HG02571 (cell line): ENCODE data around the gene ASCC1.

ENCODE experiments used
- ATAC-seq: cut with Tn5 transposase; IDR thresholded peaks from one replicate; pipeline ENCODE4 v1.9.1; 2021; ENCODE audit warnings: mild to moderate bottlenecking, moderate library complexity; ENCODE audit not compliant: unreplicated experiment

The ASCC1 gene

DNA sequence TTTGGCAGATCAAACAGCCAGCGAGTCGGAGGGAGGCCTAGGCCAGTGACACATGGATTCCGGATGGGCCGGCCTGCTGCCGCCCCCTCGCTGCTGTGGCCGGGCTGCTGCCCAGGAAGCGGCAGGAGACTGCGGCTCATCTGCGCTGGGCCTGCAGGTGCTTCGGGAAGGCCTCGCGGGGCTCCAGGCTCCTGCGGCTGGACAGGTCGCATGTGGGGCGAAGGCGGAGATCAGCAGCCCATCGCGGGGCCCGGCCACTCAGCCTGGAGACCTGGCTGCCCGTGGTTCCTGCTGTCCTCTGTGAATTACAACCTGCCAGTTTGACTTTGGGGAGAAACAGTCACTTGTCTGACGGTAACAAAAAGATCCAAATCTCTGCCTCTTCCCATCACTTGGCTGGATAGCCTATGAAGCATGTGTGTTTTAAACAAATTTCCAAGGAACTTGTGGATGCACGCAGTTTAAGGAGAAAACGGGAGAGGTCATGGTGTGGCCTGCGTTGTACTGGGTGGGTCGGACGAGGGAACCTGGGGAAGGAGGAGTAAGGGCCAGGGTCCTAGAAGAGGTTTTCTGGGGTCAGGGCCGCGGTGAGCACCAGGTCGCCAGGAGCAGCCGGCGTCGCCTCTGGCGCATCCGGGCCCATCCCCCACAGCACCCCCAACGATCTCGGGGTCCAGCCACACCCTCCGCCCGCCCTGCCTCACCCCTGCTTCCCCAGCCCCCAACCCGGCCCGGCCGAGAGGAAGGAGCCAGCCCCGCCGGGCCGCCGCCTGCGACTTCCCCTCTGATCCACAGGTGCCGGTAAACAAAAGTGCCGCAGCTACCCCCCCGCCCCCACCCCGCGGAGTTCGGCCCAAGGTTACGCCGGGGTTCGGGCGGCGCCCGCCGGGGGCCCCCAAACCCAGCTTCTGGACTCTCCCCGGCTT is 129.3 kb downstream of the ASCC1 start:
- ATAC-seq, result no peak

DNA sequence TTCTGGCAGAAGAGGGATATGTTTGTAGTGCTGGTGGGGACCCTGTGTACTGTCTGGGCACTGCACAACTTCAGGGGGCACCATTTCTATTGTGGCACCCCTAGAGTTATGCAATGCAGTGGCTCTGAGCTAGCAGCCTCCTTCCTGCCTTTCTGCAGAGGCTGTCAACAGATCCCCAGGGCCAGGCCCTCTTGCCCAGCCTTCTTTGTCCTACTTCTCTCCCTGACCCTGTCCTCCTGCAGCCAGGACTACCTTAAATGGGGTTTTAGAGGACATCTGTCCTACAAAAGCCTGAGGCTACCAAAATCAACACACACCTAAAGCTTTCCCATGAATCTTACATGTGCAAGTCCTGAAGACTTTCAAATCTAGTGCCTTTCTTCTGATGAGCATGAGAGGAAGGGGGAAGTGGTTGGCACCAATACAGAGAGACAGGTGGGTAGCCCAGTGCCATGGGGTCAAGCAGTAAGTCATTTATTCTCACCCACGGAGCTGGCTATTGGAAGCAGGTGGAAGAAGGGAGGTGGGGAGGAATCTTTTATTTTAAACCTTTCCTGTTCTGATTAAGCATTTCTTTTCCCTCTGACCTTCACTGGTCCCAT is 130.1 kb downstream of the ASCC1 start:
- ATAC-seq, result no peak

DNA sequence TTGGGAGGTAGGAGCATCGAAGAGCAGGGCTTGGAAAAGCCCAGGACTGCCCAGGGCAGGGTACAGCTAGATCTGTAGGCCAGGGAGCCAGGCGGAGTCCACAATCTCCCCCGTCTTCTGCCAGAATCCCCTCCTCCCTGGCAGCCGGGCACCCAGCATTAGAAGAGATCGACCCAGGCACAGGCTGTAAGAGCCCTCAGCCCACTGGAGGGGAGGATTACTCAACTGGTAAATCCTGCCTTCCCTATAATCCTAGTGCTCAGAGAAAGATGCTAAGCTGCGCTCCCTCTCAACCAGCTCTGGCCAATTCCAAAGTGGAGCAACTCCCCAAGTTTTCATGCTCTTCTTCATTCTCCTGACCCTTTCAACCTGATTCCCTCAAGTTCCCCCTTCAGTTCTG is 130.9 kb downstream of the ASCC1 start:
- ATAC-seq, result no peak

DNA sequence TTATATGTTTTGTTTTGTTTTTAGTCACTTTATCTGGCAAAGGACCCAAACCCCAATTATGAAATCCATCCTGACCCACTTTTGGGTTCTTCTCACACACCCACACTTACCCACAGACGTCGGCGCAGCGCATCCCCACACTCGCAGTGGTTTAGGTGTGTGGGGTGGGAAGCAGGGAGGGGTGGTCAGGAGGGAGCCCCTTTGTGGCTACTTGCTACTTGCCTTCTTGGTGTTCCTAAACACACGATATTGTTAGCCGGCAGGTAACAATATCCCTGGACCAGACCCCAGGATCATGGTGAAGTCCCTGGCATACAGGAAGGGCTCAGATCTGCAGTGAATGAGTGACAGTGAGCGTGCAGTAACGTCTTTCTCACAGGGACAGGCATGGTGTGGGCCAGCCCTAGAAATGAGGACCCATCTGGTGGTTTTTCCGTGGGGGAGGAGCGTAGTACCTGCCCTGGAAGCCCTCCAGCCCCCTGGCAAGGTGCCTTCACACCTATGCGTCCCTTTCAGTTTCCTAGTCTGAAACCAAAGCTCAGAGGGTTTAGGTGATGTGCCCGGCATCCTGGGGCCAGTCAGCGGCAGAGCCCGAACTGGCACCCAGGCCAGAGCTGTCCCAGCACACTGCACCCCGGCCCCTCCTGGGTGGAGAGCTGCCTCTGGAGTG is 132.2 kb downstream of the ASCC1 start:
- ATAC-seq, result no peak

DNA sequence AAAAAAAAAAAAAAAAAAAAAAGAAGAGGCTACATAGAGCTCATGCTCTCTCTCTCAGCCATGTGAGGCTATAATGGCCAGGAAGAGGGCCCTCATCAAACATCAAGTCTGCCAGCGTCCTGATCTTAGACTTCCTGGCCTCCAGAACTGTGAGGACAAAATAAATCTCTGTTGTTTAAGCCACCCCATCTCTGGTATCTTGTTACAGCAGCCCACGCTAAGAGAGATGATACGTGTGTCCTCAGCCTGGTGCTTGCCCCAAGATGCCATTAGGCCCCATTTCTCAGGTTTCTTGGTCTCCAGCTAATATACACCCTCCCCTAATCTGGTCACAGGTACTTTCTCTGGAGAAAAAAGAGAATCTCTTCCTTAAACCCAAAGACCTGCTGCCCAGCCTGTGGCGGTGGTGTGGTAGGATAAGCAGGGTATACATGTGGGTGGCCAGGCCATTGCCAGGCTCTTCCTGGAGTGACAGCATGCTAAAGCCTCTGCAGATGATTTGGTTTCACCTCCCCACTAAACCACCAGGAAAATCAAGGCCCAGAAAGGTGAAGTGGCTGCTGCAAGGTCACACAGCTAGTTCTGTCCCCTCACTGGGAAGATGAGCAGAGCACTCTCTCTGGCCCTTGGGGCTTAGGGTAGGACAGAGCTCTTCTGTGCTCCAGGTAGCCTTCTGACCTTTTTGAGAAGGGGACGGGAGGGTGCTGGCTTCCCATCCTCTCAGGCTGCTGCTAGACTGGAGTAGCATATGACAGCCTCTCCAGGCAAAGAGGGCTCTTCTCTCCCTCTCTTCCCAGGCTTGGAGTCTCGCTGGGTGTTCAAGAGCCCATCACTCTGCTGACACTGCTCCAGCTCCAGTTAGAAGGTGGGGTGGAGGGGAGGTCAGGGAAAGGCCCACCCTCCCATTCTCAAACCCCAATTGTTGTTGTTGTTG is 133.0 kb downstream of the ASCC1 start:
- ATAC-seq, result no peak

DNA sequence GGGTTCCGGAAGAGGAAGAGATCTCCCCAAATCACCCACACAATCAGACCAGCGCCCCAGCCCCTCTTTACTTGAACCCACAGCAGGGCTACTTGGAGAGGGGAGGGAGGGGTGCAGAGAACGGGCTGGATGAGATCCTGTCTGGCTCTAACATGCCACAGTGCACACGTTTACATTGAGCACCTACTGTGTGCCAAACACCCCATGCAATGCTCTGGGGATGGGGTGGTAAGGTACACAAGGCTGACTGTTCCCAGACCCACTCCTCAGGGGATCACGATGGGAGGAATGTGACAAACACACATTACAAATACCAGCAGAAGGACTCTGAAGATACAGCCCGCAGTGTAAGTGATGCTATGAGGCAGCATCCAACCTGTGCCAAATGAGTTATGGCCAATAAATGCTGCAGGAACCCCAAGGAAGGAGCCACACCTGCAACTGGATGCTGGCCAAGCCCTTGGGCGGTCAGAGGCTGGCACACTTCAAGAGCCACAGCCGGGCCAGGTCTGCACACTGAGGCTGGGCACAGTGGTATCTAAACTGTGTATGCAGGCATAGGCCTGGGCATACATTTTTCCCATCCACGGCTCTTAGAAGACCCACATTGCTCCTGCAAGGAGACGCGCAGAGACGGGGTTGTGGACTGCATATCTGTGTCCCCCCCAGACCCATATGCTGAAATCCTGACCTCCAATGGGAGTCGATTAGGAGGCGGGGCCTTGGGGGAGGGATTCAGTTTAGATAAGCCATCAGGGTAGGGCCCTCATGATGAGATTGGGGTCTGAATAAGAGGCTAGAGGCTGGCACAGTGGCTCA is 134.1 kb downstream of the ASCC1 start:
- ATAC-seq, result no peak

DNA sequence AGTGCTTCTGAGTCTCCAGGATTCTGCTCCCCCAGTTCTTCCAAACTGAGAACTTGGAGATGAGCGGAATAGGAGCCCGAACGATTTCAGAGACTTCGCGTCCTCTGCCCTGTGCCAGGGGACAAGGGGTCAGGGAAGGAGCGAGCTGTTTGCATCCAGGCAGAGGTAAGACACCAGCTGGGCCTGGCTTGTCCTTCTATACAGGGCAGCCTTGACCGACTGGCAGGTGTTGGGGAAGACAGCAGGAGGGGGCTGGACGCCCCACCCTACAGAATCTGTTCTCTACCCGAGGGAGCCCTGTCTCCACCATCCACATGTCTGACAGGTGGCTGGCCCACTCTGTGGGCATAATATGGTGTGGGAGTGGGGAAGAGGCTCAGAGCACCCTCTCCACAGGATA is 134.9 kb downstream of the ASCC1 start:
- ATAC-seq, result no peak

DNA sequence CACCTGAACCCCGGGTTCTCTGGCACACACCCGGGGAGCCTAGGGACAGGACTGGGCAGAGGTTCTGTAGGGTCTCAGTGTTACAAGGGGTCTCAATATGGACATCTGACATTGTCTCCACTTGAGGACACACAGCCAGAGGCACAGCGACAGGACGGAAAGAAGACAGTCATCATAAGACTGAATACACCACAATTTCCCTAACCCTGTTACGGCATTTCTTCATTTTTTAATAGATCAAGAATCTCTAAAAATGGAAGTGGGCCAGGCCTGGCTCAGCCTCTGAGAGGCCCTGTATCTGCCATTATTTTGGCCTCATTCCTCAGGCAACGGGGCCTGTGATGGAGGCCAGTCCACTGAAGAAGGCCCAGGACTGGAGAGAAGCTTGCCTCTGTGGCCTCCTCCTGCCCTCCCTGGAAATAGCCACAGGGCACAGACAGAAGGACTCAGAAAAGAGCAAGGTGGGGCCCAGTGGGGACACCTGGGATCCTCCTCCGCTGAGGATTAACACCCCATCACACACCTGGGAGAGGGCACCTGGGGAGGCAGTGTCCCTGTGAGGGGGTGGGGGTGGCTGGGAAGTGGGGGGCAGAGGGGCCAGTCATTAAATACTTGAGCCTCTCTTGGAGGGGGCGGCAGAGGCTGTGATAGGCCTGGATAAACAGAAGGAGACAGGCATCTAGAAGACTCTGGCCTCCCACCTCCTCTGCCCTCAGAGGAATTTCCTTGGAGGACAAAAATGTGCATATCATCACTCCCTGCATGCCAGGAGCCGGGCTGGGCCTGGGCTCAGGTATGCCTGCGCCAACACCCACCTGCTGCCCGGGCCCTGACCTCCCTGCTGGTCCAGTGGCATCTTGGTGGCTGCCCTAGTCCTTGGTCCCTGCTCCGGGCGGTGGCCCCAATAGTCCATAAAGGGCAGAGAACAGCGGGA is 135.8 kb downstream of the ASCC1 start:
- ATAC-seq, result no peak

DNA sequence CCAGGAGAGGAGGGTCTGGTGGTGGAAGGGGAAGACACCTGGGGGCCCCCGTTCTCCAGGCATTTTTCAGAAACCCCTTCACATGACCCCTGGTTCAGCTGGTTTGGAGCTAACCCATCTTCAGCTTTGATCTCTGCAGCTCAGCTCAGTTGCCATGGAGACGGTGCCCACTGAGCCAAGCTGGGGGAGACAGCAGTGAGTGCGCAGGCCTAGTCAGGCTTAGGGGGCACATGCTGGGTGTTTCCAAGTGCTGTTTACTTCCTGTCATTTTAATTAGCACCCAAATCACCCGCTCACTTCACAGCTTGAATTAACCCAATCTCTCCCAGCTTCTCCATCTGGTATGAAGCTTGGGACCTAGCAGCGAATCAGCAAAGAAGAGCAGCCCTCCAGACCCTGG is 136.7 kb downstream of the ASCC1 start:
- no peak for ATAC-seq

DNA sequence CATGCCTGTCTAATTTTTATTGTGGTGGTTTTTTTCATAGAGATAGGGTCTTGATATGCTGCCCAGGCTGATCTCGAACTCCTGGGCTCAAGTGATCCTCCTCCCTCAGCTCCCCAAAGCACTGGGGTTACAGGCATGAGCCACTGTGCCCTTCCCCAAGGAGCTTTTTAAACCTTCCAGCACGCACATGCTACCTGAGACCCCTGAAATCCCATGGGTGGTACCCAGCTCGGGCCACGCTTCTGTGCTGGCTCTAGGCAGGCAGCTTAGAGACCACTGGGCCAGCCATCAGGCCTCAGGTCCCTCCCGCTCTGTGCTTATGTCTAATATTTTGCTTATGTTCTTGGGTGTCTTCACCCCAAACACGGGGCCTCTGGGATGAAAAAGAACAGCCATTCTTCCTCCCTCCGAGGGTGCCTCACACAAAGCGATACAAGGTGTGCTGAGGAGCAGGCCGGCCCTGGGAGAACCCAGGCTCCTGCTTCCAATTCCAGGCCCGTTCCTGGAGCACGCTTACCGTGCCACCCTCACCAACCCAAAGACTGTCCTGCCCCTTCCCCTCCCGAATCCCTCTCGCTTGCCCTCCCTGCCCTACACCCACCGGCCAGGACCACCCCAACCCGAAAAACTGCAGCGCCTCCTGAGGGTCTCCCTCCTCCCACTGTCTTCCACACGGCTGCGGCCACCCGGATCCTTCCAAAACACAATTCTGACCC is 138.6 kb downstream of the ASCC1 start:
- ATAC-seq, result no peak

DNA sequence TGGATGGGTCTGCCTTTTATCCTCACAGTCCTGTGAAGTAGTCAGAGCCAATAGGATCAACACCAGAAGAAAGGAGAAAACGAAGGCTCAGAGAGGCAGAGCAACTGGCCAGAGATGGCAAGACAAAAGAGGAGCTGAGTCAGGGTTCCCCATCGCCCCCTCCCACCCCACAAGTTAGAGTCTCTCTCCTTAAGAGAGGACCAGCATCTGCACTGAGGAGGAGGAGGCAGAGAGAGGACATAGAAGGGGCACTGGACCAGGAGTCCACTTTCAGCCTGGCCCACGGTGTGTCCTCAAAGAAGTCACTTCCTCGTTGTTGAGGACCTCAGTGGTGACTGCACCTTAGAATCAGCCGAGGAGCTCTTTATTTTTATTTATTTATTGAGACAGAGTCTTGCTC is 139.3 kb downstream of the ASCC1 start:
- no peak for ATAC-seq

DNA sequence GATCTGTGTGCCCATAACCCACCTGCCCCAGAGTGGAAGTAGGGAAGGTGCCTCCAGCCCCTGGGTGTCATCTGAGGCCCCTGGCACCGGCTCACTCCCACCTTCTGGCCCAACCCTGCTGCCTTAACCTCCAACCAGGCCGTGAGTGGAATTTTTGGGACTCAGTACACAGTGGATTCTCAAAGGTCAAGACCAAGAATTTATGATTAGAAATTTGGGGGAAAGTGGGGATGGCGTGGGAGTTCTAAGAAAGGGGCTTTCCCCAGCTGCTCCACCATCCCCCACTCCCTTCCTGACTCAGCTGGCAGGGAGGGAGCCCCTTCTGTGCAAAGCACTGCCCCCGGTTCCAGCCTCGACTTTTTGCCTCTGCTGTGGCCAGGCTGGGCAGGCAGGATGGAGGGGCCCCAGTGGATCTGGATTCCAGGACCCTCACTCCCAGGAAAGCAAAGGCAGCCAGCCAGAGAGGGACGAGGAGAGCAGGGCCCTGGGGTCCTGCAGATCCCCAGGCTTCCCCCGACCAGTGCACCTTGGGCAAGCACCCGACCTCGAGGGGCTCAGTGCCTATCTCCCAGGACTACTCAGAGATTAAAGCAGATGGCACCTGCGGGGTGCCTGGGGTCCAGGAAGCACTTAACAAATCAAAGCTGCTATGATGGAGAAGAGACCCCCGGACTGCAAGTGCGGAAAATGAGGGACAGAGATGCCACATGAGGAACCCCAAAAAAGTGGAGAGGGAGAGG is 140.5 kb downstream of the ASCC1 start:
- no peak for ATAC-seq

DNA sequence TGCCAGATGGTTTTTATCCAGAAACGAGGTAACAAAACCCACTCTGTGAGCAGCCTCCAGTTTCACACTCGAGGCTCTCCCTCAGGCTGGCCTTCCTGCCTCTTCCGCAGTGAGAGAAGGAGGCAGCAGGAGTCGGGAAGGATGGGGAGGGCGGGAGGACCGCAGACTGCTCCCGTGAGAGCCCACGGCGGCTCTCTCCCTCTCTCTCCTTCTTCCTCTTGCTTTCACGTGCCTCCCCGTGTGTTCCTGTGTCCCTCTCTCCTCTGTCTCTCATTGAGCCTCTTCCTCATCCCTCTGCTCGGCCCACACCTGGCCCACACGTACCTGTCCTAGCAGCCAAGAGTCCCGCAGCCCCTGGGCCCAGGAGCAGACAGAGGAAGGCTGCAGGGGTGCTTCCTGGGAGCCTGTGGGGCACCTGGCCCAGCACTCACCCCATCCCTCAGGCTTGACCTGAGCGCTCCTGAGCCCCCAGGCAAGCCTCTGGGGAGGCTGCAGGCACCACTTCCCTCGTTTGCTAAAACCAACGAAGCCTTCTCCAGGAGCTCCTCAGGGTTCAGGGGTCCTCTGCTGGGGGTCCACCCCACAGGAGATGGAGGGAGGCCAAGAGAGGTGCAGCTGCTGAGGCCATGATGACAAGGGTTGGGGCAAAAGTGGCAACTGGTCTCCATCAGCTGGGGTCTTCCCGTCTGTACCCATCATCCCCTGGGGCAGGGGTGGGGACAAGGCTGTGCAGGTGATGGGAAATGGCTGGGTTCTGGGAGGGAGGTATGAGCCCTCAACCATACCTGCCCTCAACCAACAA is 141.3 kb downstream of the ASCC1 start:
- no peak for ATAC-seq

DNA sequence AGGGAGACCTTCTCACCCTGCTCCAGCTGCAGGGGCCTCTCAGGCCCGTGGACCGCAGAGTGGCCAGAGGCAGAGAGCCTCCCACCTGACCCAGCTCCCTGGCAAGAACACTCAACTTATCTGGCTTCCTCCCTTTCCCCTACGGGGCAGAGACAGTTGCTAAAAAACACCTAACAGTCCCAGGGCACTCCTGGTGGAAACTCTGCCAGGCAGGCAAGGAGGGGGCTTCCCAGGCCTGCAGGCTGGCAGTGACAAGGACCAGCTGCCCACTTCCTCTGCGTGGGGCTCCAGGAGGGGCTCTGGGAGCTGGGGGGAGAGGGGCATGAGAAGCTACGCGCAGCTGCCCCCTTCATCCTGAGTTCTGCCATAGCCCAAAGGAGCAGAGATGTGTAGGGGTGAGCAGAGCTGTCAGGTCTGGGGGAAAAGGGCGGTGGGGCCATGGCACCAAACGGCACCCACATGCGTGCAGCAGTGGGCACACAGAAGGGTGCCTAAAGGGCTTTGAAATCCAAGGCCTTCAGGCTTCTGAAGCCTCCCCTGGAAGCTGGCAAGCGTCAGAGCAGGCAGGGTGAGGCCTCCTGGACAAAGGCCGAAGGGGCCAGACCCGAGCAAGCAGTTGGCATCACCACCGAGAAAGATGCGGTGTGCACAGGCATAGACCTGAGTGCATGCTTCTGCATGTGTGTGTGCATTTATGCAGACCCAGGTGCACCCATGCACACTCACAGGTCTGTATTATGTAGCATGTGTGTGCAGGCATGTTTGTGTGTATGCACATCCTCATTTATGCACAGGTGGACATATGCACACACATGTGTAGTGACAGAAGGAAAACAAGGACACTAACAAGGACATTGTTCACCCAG is 142.1 kb downstream of the ASCC1 start:
- no peak for ATAC-seq

DNA sequence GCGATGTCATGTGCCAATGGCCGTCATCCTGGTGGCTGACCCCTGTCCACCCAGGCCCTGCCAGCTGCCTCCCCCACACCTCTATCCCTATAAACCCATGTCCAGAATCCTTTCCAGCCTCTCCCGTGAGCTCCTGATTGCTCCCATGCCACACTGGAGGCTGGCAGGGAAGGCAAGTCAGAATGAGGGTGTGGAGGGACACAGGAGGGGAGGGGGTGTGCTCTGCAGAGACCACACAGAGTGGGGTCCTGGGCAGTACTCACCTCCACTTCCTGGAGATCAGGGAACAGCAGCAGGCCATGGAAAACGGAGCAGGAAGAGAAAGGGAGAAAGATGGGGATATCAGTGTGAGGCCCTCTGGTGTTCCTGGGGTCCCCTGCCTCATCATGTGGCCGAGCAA is 143.4 kb downstream of the ASCC1 start:
- ATAC-seq, result no peak

DNA sequence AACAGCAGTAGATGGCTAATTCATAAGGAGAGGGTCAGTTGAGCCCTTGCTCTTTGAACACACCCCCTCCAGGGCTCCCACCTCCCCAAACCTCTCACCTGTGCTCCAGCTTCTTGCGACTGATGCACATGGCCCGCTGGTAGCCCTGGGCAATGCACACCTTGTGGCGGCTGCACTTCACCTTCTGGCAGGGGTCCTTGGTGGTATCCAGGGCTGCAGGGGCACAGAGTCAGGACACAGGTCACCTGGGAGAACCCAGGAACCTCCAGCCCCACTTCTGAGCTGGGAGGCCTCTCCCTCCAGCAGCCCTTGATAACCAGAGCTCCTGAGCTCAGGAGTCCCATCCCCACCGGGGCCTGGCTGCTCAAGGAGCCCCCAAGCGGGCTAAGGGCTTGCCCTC is 144.0 kb downstream of the ASCC1 start:
- ATAC-seq, result no peak
